GM12874 (cell line): ENCODE measurements around the gene SMAD6.

ENCODE experiments used
- CTCF ChIP-seq: IDR thresholded peaks from 2 replicates; pipeline ENCODE4 v1.5.1; 2011; ENCODE audit warnings: low read depth, mild to moderate bottlenecking, control low read depth, low read length, moderate library complexity; ENCODE audit not compliant: insufficient read depth

Gene SMAD6

GRCh38 chr15:66783725-66784124, 81.7 kb downstream of the SMAD6 start:
- TF ChIP-seq CTCF, result no peak

GRCh38 chr15:66784174-66784573, 82.1 kb downstream of the SMAD6 start:
- TF ChIP-seq CTCF, result no peak

- no peak for TF ChIP-seq CTCF
These were observed 83.6 kb downstream of the SMAD6 start for GRCh38 chr15:66785637-66786036.

- TF ChIP-seq CTCF, result no peak
These were observed 84.2 kb downstream of the SMAD6 start for GRCh38 chr15:66786222-66786621.

- TF ChIP-seq CTCF, result no peak
These were observed 84.9 kb downstream of the SMAD6 start for GRCh38 chr15:66786708-66787488.

GRCh38 chr15:66787489-66787871, 85.4 kb downstream of the SMAD6 start:
- TF ChIP-seq CTCF, result no peak

- TF ChIP-seq CTCF, result no peak
These were observed 86.0 kb downstream of the SMAD6 start for GRCh38 chr15:66788024-66788423.
